HG02852 (cell line): ENCODE results near the gene PRPH2.
"Not testable (repeated sequence)": the region's sequence is repeated elsewhere in the genome, so short reads cannot be mapped to it uniquely, and the experiment has no call there.

ENCODE experiments used
- ATAC-seq: cut with Tn5 transposase; IDR thresholded peaks from one replicate; pipeline ENCODE4 v1.9.1; 2021; ENCODE audit warnings: mild to moderate bottlenecking, moderate library complexity; ENCODE audit not compliant: unreplicated experiment

Gene PRPH2

GRCh38 chr6:42742116-42742894, 19.9 kb upstream of the PRPH2 start:
- ATAC-seq = no peak

GRCh38 chr6:42740725-42741124, 18.3 kb upstream of the PRPH2 start:
- ATAC-seq = no peak

GRCh38 chr6:42735976-42736375, 13.6 kb upstream of the PRPH2 start:
- ATAC-seq = no peak

- ATAC-seq = not testable (repeated sequence)
Observed at GRCh38 chr6:42733867-42734481, 11.6 kb upstream of the PRPH2 start.

- ATAC-seq = no peak
Observed at GRCh38 chr6:42729731-42730130, 7.3 kb upstream of the PRPH2 start.

- ATAC-seq = no peak
Observed at GRCh38 chr6:42727627-42728026, 5.2 kb upstream of the PRPH2 start.

- no peak for ATAC-seq
Observed at GRCh38 chr6:42727087-42727611, 4.8 kb upstream of the PRPH2 start.

- peak; percentile 80 for ATAC-seq
Observed at GRCh38 chr6:42726485-42727086, 4.2 kb upstream of the PRPH2 start.

GRCh38 chr6:42726026-42726425, 3.6 kb upstream of the PRPH2 start:
- no peak for ATAC-seq

- no peak for ATAC-seq
Observed at GRCh38 chr6:42724825-42725224, 2.4 kb upstream of the PRPH2 start.

- no peak for ATAC-seq
Observed at GRCh38 chr6:42720739-42721138, 1.7 kb downstream of the PRPH2 start.

GRCh38 chr6:42715871-42716270, 6.5 kb downstream of the PRPH2 start:
- ATAC-seq = no peak

- ATAC-seq = no peak
Observed at GRCh38 chr6:42714098-42714761, 8.2 kb downstream of the PRPH2 start.

- ATAC-seq = no peak
Observed at GRCh38 chr6:42711930-42712329, 10.5 kb downstream of the PRPH2 start.

- ATAC-seq = no peak
Observed at GRCh38 chr6:42710316-42710715, 12.1 kb downstream of the PRPH2 start.

- ATAC-seq = no peak
Observed at GRCh38 chr6:42709871-42710270, 12.5 kb downstream of the PRPH2 start.

- no peak for ATAC-seq
Observed at GRCh38 chr6:42708096-42708495, 14.3 kb downstream of the PRPH2 start.

- no peak for ATAC-seq
Observed at GRCh38 chr6:42707595-42707994, 14.8 kb downstream of the PRPH2 start.

GRCh38 chr6:42704937-42705374, 17.4 kb downstream of the PRPH2 start:
- no peak for ATAC-seq

GRCh38 chr6:42704251-42704936, 18.0 kb downstream of the PRPH2 start:
- ATAC-seq = no peak

GRCh38 chr6:42702786-42703185, 19.6 kb downstream of the PRPH2 start:
- not testable (repeated sequence) for ATAC-seq
